Stimulated activated CD8-positive, alpha-beta memory T cell treated with anti-CD3 and anti-CD28 coated beads, Interleukin-15, amount 100 ng/mL, for 4 hours (primary cell): ENCODE results near the gene FGL2.
"Not testable (repeated sequence)": the region's sequence is repeated elsewhere in the genome, so short reads cannot be mapped to it uniquely, and the experiment has no call there.

Experiments used
- DNase-seq, 2 donors: peaks; one replicate each; pipeline ENCODE4 v3.0.0-alpha.2; 2020; ENCODE audit warnings: low read depth in 2 of 2

Gene FGL2

DNA sequence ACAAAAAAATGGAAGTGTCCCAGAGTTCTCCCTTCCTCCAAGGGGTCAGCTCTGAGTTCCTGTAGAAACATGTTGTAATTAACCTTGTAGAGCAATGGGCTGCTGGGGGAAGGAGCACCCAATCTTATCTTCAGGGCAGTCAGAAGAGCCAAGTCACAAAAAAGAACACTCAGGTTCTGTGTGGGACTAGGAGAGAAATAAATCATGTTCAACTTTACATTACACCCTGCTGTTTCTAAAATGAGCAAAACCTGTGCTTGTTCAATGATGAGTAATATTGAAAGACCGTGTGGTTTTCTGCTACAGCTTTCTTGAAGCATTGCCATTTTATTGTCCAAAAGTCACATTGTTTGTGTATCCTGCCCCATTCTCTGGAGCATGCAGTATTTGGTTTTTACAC lies 42.6 kb downstream of the FGL2 start:
- not testable (repeated sequence) for DNase-seq

DNA sequence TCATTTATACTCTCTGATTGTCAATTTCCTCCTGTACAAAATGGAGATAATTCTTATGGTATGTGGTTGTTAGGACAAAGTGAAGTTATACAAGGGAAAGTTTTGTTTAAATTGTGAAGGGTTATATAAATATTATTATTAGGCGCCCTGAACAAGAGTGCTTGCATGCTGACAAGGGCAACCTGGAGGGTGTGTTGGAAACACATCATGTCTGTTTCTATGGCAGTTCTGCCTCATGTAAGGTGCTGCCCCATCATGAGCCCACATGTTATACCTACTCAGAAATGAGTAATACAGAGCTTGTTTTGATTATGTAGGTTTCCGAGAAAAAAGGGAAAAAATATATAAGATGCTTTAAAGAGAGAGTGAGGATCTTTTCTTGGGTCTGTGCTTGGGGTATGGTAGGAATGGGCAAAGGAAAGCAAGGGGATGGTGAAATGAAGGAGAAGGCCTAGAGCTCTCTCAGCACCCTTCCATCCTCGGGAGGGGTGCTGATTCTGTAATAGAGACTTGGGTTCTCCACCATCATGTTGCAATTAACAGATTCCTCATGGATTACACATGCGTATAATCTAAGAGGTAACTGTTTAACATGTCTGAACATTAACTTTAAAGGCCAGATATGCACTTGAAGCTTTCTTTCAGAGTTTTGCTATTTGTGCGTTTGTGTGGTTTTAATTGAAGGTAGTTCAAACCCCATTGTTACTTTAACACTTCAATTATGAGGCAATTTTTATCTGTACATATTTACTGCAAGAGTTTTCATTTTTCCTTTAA lies 43.8 kb downstream of the FGL2 start:
- DNase-seq, result not testable (repeated sequence)

DNA sequence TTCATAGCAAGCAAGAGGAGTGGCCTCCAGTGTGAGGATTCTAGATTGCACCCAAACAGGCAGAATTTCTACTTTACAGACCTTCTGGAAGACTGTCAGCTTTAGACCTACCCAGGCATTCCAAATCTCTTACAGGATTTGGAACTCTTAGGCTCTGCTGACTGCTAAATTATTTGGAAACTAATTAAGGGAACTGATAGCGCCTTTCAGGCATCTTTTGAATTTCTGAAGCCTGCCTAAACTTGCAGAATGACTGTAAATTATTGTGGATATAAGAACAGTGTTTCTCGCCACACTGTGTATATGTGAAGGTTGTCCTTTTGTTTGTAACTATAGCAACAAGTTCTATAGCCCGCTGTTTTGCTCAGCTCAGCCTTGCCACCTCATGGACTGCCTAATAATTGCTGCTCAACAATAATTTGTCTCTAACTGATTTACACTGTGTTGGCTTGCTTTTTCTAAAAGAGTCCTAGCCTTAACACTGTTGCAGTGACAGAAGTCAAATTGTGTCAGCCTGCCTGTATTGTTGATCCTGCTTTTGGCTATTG lies 44.6 kb downstream of the FGL2 start:
- not testable (repeated sequence) for DNase-seq

DNA sequence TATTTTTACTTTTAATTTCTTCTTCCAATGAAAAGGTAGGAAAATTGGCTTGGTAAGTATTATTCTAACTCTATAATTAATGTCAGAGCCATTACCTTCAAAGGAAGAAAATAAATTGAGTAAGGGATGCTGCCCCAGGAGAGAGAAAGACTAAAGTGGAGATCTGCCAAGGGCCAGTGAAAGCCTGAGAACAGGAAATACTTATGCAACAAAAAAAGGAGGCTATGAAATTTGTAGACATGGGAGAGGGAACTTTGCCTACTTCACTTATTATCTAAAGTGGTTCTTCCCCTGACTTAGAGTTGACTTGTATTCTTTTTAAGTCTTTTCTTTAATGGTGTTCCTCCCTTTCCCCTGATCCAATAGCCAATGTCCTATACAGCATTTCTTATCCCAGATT lies 47.4 kb downstream of the FGL2 start:
- DNase-seq, result not testable (repeated sequence)
